NCI-H1436 treated with DMSO at 0.1 percent for 48 hours (cell line): ENCODE data around the gene GPX3.

Experiments used
- DNase-seq: peaks from one replicate; lab custom pipeline; 2025; lab: John Stamatoyannopoulos, UW

GPX3 gene

DNA sequence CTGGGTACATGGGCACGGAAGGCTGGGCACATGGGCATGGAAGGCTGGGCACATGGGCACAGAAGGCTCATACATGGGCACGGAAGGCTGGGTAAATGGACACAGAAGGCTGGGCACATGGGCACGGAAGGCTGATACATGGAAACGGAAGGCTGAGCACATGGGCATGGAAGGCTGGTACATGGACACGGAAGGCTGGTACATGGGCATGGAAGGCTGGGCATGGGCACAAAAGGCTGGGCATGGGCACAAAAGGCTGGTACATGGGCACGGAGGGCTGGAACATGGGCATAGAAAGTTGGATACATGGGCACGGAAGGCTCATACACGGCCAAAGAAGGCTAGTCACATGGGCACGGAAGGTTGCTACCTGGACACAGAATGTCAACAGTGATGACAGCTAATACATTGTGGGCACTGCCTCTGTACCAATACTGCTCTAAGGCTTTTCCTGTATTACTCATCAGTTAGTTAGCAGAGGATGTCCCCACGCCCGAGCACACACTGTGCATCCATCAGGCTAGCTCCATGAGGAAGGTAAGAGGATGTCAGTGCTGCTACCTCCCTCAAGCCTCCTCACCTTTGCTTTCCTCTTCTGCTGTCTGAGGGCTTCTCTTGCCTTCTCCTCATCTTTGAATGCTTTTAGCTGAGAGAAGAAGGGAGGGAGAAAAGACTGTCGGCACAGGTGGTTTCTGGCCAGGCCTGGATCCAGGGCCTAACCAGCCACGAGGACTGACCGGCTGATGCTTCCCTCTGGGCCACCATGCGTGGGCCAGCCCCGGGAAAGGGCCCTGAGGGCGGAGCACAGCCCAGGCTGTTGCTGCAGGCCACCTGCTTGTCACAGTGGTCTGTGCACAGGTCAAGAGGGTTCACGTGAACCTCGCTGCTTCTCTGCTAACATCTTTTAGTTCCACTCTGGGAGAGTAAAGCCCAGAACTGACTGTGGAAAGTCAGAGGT lies 14.3 kb downstream of the GPX3 start:
- DNase-seq, result no peak

DNA sequence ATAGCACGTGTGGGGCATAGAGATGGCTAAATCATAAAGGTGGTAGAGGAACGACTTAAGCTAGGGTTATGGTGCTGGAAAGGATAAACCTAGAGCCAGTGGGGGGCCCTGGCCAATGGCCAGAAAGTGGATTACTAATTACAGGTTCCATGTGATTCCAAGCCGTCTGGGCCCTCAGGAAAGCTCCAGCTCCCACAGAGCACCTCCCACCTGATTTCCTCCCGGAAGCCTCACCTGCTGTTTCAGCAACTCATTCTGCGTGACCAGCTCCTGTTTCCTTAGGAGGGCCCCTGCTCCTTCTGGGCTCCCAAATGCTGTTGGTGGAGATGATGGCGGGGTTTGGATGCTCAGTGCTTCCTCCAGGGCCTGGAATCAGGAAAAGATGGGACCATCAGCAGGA lies 16.2 kb downstream of the GPX3 start:
- no peak for DNase-seq

DNA sequence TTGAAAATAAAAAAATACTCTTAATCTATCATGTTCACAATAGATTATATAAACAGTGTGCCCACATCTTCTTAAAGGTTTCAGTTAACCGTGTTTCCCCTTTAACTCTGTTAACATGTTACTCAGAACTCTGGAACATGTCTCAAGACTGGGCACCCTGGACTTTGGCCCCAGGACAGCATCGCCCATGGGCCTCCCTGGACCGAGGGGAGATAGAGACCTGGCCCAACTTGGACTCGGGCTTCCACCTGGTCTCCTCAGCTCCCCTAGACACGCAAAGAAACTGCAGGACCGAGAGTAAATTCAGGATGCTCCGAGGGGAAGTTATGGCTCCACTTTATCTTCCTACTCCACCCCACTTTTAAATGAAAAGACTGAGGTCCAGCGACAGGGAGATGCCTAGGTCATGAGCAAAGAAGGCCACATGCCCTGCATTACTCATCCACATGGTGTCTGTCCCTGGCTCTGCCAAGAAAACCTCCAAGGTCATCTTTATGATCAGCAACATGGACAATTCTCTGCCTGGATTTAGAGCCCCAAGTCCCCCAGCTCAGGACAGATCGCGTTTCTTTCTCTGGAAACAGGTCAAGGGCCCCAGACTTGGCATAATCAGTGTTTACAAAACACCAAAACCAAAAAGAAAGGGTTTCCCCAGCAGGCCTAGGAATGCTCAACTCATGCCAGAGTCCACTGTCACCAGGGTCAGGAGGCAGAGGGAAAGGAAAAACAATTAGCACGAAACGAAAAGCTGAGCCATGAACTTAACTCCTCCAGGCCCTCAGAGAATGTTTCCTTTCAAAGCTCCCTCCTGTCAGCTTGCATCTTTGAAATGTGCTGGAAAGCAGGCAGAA lies 17.4 kb downstream of the GPX3 start:
- DNase-seq, result no peak

DNA sequence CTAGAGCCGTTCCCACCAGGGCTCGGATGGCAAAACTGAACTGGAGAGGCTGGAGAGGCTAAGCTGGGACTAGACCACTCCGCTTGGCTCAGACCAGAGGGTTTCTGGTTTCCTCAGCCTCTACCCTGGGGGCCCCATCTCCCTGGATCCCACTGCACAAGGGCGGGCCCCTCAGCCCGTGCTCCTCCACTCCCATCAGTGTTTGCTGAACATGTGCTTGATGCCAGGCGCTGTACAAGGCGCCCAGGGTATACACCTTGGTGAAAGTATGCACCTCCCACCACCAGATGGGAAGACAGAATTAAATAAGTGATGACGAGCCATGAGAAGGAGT lies 18.0 kb downstream of the GPX3 start:
- DNase-seq, result no peak

GRCh38 chr5:151038801-151039238 lies 18.4 kb downstream of the GPX3 start:
- DNase-seq, result no peak

DNA sequence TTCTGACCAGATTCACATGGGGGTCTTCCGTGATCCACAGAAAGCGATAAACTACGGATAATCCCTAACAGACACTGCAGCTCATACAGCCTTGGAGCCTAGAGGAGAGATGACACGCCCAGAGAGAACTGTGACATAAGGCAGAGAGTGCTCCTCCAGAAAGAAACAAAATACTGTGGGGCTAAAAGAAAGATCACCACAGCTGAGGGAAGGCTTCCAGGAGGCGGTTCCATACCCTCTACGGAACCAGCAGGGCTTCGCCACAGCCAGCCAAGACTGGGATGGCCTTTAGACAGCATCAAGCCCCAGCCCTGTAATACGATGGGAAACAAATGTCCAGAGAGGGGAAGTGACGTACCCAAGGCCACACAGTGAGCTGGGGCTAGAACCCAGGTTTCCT lies 19.3 kb downstream of the GPX3 start:
- no peak for DNase-seq

DNA sequence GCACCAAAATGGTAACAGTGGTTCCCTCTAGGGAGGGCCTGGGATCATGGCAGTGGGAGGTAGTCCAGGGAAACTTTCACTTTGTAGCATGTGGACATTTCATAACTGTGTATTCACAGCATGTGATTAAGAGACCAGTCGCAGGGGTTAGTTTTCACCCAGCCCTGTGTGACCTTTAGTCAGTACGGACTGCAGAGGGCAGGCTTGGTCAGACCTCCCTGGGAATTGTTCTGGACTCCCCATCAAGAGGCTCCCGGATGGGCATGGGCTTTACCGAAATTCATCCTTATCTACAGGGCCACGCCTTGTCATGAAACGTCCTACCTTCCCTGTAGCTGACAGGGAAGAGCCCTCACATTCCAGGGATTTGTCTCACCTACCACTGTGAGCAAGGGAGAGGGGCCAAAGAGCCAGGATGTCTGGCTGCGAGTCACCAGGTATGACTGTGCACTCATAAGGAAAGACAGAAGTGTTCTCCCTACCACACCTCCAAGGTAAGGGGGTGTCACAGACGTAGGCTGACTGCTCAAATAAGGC lies 19.9 kb downstream of the GPX3 start:
- DNase-seq, result no peak

DNA sequence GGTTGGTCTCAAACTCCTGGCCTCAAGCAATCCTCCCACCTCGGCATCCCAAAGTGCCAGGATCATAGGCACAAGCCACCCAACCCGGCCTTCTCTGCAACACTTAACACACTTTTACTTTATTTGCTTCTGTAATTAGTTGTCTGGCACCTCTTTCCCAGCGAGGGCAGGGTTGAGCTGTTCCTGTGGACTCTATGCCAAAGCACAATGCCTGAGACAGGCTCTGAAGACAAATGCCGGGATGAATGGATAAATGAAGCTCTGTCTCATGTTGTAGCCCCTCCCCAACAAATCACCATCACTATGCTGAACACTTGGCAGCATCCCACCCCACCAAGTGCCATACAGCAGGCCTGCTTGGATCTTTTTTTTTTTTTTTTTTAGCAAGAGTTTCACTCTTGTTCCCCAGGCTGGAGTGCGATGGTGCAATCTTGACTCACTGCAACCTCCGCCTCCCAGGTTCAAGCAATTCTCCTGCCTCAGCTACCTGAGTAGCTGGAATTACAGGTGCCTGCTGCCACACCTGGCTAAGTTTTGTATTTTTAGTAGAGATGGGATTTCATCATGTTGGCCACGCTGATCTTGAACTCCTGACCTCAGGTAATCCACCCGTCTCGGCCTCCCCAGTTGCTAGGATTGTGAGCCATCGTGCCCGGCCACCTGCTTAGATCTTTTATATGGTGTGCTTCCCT lies 21.3 kb downstream of the GPX3 start:
- no peak for DNase-seq

DNA sequence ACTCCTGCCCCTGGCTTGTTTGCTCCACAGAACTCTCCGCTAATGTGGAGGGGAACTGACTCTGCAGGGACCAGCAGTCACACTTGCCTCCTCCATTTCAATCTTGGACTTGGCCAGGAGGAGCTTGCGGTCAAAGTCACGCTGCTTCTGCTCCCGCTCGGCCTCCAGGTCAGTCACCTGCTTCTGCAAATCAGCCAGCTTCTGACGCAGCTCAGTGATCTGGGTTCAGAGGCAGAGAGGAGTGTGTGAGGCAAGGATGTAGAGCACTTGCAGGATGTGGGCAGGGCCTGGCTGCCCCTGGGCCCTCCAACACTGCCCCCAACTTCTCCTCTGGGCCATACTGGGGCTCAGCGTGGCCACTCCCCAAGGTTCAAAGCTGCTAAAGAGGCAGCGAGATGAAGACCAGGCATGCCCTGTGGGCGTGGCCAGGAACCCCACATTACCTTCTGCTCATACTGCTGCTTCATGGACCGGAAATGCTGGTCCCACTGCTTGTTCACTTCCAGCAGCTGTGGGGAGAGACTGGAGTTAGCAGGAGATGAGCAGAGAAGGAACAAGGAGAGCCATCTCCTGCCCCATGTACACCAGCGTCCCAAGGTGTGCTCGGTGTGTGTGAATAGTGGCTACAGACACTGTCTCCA lies 22.2 kb downstream of the GPX3 start:
- DNase-seq, result no peak

GRCh38 chr5:151047814-151048425 lies 27.5 kb downstream of the GPX3 start:
- DNase-seq, result no peak

GRCh38 chr5:151048526-151048925 lies 28.1 kb downstream of the GPX3 start:
- no peak for DNase-seq

- no peak for DNase-seq
Observed at GRCh38 chr5:151051066-151051930, 30.9 kb downstream of the GPX3 start.

GRCh38 chr5:151051931-151052608 lies 31.7 kb downstream of the GPX3 start:
- no peak for DNase-seq

- no peak for DNase-seq
Observed at GRCh38 chr5:151052836-151053235, 32.4 kb downstream of the GPX3 start.

DNA sequence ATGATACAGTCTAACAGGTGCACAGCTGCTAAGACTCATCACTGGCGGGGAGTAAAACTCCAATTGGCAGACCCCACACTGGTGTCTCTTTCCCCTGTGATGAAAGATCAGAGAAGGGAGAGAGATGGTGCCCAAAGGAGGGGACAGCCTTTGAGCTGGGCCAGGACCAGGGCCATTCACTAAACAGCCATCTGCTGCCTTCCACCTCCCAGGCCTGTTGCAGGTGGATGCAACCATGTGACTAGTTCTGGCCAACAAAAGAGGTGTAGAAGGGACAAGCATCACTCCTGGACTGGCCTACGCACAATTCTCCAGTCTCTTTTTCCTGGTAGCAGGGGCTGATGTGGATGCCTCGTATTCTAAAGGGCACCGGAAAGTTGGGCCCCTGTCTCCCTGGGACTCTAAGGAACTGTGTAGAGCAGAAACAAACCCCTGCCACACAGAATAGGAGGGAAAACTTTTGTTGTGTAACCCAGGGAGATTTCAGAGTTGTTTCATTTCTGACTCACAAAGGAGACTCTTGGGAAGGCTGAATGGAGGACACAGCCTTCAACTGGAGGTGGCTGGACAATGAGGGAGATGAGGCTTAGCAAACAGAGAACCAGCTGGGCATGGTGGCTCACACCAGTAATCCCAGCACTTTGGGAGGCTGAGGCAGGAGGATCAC lies 33.5 kb downstream of the GPX3 start:
- no peak for DNase-seq

- no peak for DNase-seq
Observed at GRCh38 chr5:151054709-151055108, 34.3 kb downstream of the GPX3 start.

- DNase-seq, result no peak
Observed at GRCh38 chr5:151055336-151055735, 34.9 kb downstream of the GPX3 start.

GRCh38 chr5:151056379-151057325 lies 36.3 kb downstream of the GPX3 start:
- DNase-seq, result no peak
